Astrocyte of the hippocampus (primary cell): Measurements from ENCODE around the gene CANT1.
"Not testable (repeated sequence)": the region's sequence is repeated elsewhere in the genome, so short reads cannot be mapped to it uniquely, and the experiment has no call there.

Source experiments
- DNase-seq: peaks from one replicate; pipeline ENCODE4 v3.0.0; 2011; ENCODE audit warnings: low read depth, low spot score

Gene CANT1

GRCh38 chr17:78959803-78960202 is 49.8 kb downstream of the CANT1 start:
- DNase-seq, result no peak

GRCh38 chr17:78958641-78959127 is 50.9 kb downstream of the CANT1 start:
- peak; percentile 50 for DNase-seq

GRCh38 chr17:78957128-78957527 is 52.4 kb downstream of the CANT1 start:
- peak; percentile 82 for DNase-seq

- DNase-seq, result no peak
Observed at GRCh38 chr17:78956254-78956653, 53.3 kb downstream of the CANT1 start.

- DNase-seq, result no peak
Observed at GRCh38 chr17:78954684-78955083, 54.9 kb downstream of the CANT1 start.

GRCh38 chr17:78953356-78954350 is 55.9 kb downstream of the CANT1 start:
- no peak for DNase-seq

GRCh38 chr17:78952706-78953105 is 56.9 kb downstream of the CANT1 start:
- no peak for DNase-seq

- no peak for DNase-seq
Observed at GRCh38 chr17:78951967-78952551, 57.5 kb downstream of the CANT1 start.

GRCh38 chr17:78950870-78951269 is 58.7 kb downstream of the CANT1 start:
- no peak for DNase-seq

GRCh38 chr17:78947235-78948149 is 62.1 kb downstream of the CANT1 start:
- no peak for DNase-seq

- DNase-seq, result no peak
Observed at GRCh38 chr17:78946631-78947030, 62.9 kb downstream of the CANT1 start.

GRCh38 chr17:78946131-78946530 is 63.4 kb downstream of the CANT1 start:
- no peak for DNase-seq

GRCh38 chr17:78945455-78945854 is 64.1 kb downstream of the CANT1 start:
- not testable (repeated sequence) for DNase-seq

GRCh38 chr17:78944956-78945355 is 64.6 kb downstream of the CANT1 start:
- no peak for DNase-seq

GRCh38 chr17:78944026-78944425 is 65.5 kb downstream of the CANT1 start:
- no peak for DNase-seq
